HEK293 (cell line): ENCODE results near the gene CRY2.

ENCODE experiments used
- CTCF ChIA-PET: fragments of 350-600 bp; formaldehyde crosslinking; extraction: SDS; loops from one replicate; lab custom pipeline; 2021; ENCODE audit warnings: antibody characterized with exemption; lab: Yijun Ruan, JAX
- POLR2A ChIA-PET: fragments of 300-600 bp; formaldehyde crosslinking; extraction: SDS; loops from one replicate; lab custom pipeline; 2020; ENCODE audit warnings: antibody characterized with exemption, inconsistent platforms; lab: Yijun Ruan, JAX
- H3K27ac ChIP-seq: fragments of 200-500 bp; sonication (Bioruptor generic); 2 replicates; pipeline ENCODE4 v1.5.1; 2014; ENCODE audit warnings: low read depth, low read length, control low read depth, inconsistent platforms; ENCODE audit errors: extremely low read depth
- H3K36me3 ChIP-seq, 2 experiments: fragments of 200-500 bp in 1 of 2; sonication (Bioruptor generic) in 1 of 2; 1 replicate in 1 of 2; 2 replicates in 1 of 2; pipeline ENCODE4 v1.5.1; 2014 to 2017; ENCODE audit warnings: inconsistent platforms in 2 of 2, low read length in 2 of 2; ENCODE audit not compliant: control insufficient read depth in 2 of 2, insufficient read depth in 1 of 2
- H3K4me1 ChIP-seq: fragments of 200-500 bp; sonication (Bioruptor generic); 2 replicates; pipeline ENCODE4 v1.5.1; 2014; ENCODE audit warnings: mild to moderate bottlenecking, low read length, inconsistent platforms; ENCODE audit not compliant: control insufficient read depth, insufficient read depth
- H3K4me3 ChIP-seq: 2 replicates; pipeline ENCODE4 v1.5.1; 2011; ENCODE audit warnings: low read depth, mild to moderate bottlenecking, control low read depth, low read length, moderate library complexity
- H3K9me3 ChIP-seq: fragments of 200-500 bp; sonication (Bioruptor generic); 2 replicates; pipeline ENCODE4 v1.5.1; 2014; ENCODE audit warnings: low read depth, low read length, inconsistent platforms; ENCODE audit not compliant: control insufficient read depth, insufficient read depth
- BCL11B ChIP-seq: fragments of 450-650 bp; formaldehyde crosslinking; IDR thresholded peaks from 2 replicates; pipeline ENCODE4 v1.5.1; 2016; ENCODE audit warnings: low read depth, missing biosample characterization, missing genetic modification characterization
- KLF8 ChIP-seq: fragments of 450-650 bp; formaldehyde crosslinking; IDR thresholded peaks from 2 replicates; pipeline ENCODE4 v1.5.1; 2016; ENCODE audit warnings: missing biosample characterization, missing genetic modification characterization
- PRDM6 ChIP-seq: fragments of 450-650 bp; formaldehyde crosslinking; IDR thresholded peaks from 2 replicates; pipeline ENCODE4 v1.5.1; 2017; ENCODE audit warnings: missing biosample characterization, missing genetic modification characterization
- SETDB1 ChIP-seq: IDR thresholded peaks from one replicate; pipeline ENCODE4 v1.6.1; 2017; ENCODE audit warnings: mild to moderate bottlenecking, low read length, moderate library complexity, mixed read lengths; ENCODE audit not compliant: insufficient read length
- ZBTB17 ChIP-seq: fragments of 450-650 bp; formaldehyde crosslinking; IDR thresholded peaks from 2 replicates; pipeline ENCODE4 v1.5.1; 2016; ENCODE audit warnings: missing biosample characterization, missing genetic modification characterization
- ZBTB20 ChIP-seq: fragments of 450-650 bp; formaldehyde crosslinking; IDR thresholded peaks from 2 replicates; pipeline ENCODE4 v1.5.1; 2016; ENCODE audit warnings: missing biosample characterization, missing genetic modification characterization
- ZNF132 ChIP-seq: fragments of 450-650 bp; formaldehyde crosslinking; IDR thresholded peaks from 2 replicates; pipeline ENCODE4 v1.5.1; 2017; ENCODE audit warnings: missing biosample characterization, missing genetic modification characterization, borderline replicate concordance
- ZNF248 ChIP-seq: fragments of 450-650 bp; formaldehyde crosslinking; IDR thresholded peaks from 2 replicates; pipeline ENCODE4 v1.5.1; 2017; ENCODE audit warnings: missing biosample characterization, missing genetic modification characterization
- ZNF311 ChIP-seq: fragments of 450-650 bp; formaldehyde crosslinking; IDR thresholded peaks from 2 replicates; pipeline ENCODE4 v1.5.1; 2017; ENCODE audit warnings: missing biosample characterization, missing genetic modification characterization, borderline replicate concordance
- ZNF394 ChIP-seq: fragments of 450-650 bp; formaldehyde crosslinking; IDR thresholded peaks from 2 replicates; pipeline ENCODE4 v1.5.1; 2016; ENCODE audit warnings: missing biosample characterization, missing genetic modification characterization, mild to moderate bottlenecking, moderate library complexity, borderline replicate concordance
- ZNF416 ChIP-seq: fragments of 450-650 bp; formaldehyde crosslinking; IDR thresholded peaks from 2 replicates; pipeline ENCODE4 v1.5.1; 2016; ENCODE audit warnings: missing biosample characterization, missing genetic modification characterization
- ZNF423 ChIP-seq: fragments of 450-650 bp; formaldehyde crosslinking; IDR thresholded peaks from 2 replicates; pipeline ENCODE4 v1.5.1; 2016; ENCODE audit warnings: missing biosample characterization, missing genetic modification characterization
- ZNF48 ChIP-seq: fragments of 450-650 bp; formaldehyde crosslinking; IDR thresholded peaks from 2 replicates; pipeline ENCODE4 v1.5.1; 2016; ENCODE audit warnings: missing biosample characterization, missing genetic modification characterization
- ZNF510 ChIP-seq: fragments of 450-650 bp; formaldehyde crosslinking; IDR thresholded peaks from 2 replicates; pipeline ENCODE4 v1.5.1; 2018; ENCODE audit warnings: mild to moderate bottlenecking, missing genetic modification characterization, missing biosample characterization; ENCODE audit not compliant: insufficient replicate concordance
- ZNF768 ChIP-seq: fragments of 450-650 bp; formaldehyde crosslinking; IDR thresholded peaks from 2 replicates; pipeline ENCODE4 v1.5.1; 2018; ENCODE audit warnings: missing biosample characterization, mild to moderate bottlenecking, missing genetic modification characterization
- ZNF792 ChIP-seq: fragments of 450-650 bp; formaldehyde crosslinking; IDR thresholded peaks from 2 replicates; pipeline ENCODE4 v1.5.1; 2016; ENCODE audit warnings: missing biosample characterization, missing genetic modification characterization
- ZNF837 ChIP-seq: fragments of 450-650 bp; formaldehyde crosslinking; IDR thresholded peaks from 2 replicates; pipeline ENCODE4 v1.5.1; 2016; ENCODE audit warnings: missing biosample characterization, missing genetic modification characterization
- TF ChIP-seq, protein P1 (sequence below): fragments of 450-650 bp; formaldehyde crosslinking; IDR thresholded peaks from 2 replicates; pipeline ENCODE4 v1.5.1; 2016; ENCODE audit warnings: missing biosample characterization, missing genetic modification characterization
- TF ChIP-seq, protein P2 (sequence below): fragments of 450-650 bp; formaldehyde crosslinking; IDR thresholded peaks from 2 replicates; pipeline ENCODE4; 2016; ENCODE audit warnings: missing biosample characterization, missing genetic modification characterization

Gene CRY2

GRCh38 chr11:45913514-45913913 lies 66.2 kb downstream of the CRY2 start:
- POLR2A ChIA-PET: interaction anchor here (1.6 kb wide), 1 partner anchor 12 kb away, joined by 6 read pairs; no protein-coding TSS in a partner anchor

GRCh38 chr11:45913942-45914635 lies 66.8 kb downstream of the CRY2 start:
- Histone ChIP-seq H3K27ac (no peak overlapping the region), H3K4me3 (no peak overlapping the region), H3K9me3 (no peaks in the 10 kb centered on the region), H3K36me3 (peaks cover 0 to 59% of the 10 kb centered on the region in 2 experiments; a peak in 2 of 3 replicates), H3K4me1 (no peaks in the 10 kb centered on the region; the same call in 1 of the 2 replicates)
- TF ChIP-seq ZNF837 (tag by site-specific recombination): no peak
- no peak for TF ChIP-seq ZNF792 (tag by site-specific recombination)
- POLR2A ChIA-PET: interaction anchor here (1.6 kb wide), 1 partner anchor 11 kb away, joined by 6 read pairs; no protein-coding TSS in a partner anchor
- CTCF ChIA-PET: interaction anchor here (0.8 to 1.3 kb wide), 2 partner anchors 41 to 93 kb away, joined by 3 to 5 read pairs; no protein-coding TSS in a partner anchor

More at GRCh38 chr11:45913514-45913913, 66.2 kb downstream of the CRY2 start:
- CTCF ChIA-PET: interaction anchor here (0.8 to 1.3 kb wide), 2 partner anchors 40 to 93 kb away, joined by 3 to 5 read pairs; no protein-coding TSS in a partner anchor
- no peaks in the 10 kb centered on the region for H3K9me3 ChIP-seq
- H3K27ac ChIP-seq: no peak overlapping the region
- peaks cover 0 to 62% of the 10 kb centered on the region in 2 experiments; a peak in 2 of 3 replicates for H3K36me3 ChIP-seq
- H3K4me1 ChIP-seq: no peaks in the 10 kb centered on the region; the same call in 1 of the 2 replicates
- TF ChIP-seq KLF8 (no peak), ZNF423 (tag by site-specific recombination) (no peak), SETDB1 (no peak), ZNF768 (tag by site-specific recombination) (no peak), ZBTB17 (tag by site-specific recombination) (no peak), BCL11B (tag by site-specific recombination) (no peak), ZBTB20 (tag by site-specific recombination) (no peak), ZNF394 (tag by site-specific recombination) (no peak), ZNF248 (tag by site-specific recombination) (no peak), ZNF416 (tag by site-specific recombination) (no peak), ZNF132 (tag by site-specific recombination) (no peak), ZNF311 (tag by site-specific recombination) (no peak), ZNF48 (tag by site-specific recombination) (no peak), ZNF510 (no peak), PRDM6 (tag by site-specific recombination) (no peak)
- TF ChIP-seq, protein P1, sequence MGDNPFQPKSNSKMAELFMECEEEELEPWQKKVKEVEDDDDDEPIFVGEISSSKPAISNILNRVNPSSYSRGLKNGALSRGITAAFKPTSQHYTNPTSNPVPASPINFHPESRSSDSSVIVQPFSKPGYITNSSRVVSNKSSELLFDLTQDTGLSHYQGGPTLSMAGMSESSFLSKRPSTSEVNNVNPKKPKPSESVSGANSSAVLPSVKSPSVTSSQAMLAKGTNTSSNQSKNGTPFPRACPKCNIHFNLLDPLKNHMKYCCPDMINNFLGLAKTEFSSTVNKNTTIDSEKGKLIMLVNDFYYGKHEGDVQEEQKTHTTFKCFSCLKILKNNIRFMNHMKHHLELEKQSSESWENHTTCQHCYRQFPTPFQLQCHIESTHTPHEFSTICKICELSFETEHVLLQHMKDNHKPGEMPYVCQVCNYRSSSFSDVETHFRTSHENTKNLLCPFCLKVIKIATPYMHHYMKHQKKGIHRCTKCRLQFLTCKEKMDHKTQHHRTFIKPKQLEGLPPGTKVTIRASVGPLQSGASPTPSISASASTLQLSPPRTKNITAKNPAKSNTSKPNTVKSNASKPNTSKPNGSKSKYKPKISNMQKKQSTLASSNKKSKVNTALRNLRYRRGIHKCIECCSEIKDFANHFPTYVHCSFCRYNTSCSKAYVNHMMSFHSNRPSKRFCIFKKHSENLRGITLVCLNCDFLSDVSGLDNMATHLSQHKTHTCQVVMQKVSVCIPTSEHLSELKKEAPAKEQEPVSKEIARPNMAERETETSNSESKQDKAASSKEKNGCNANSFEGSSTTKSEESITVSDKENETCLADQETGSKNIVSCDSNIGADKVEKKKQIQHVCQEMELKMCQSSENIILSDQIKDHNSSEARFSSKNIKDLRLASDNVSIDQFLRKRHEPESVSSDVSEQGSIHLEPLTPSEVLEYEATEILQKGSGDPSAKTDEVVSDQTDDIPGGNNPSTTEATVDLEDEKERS: no peak
- TF ChIP-seq, protein P2, sequence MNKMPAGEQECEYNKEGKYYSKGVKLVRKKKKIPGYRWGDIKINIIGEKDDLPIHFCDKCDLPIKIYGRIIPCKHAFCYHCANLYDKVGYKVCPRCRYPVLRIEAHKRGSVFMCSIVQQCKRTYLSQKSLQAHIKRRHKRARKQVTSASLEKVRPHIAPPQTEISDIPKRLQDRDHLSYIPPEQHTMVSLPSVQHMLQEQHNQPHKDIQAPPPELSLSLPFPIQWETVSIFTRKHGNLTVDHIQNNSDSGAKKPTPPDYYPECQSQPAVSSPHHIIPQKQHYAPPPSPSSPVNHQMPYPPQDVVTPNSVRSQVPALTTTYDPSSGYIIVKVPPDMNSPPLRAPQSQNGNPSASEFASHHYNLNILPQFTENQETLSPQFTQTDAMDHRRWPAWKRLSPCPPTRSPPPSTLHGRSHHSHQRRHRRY (tag by site-specific recombination): no peak
- TF ChIP-seq, all 188 proteins: peak for 0
- no peak overlapping the region for H3K4me3 ChIP-seq
